Common myeloid progenitor, CD34-positive (primary cell): ENCODE results near the gene FBXO46.

Experiments used
- CTCF ChIA-PET: fragments of 350-600 bp; sonication (Branson Sonifier 250); formaldehyde crosslinking; loops from one replicate; lab custom pipeline; 2021; ENCODE audit warnings: antibody characterized with exemption; lab: Charles Lee
- POLR2A ChIA-PET: fragments of 350-600 bp; sonication (Branson Sonifier 250); formaldehyde crosslinking; loops from one replicate; lab custom pipeline; 2021; ENCODE audit warnings: antibody characterized with exemption; lab: Charles Lee
- DNase-seq, 3 donors: peaks; one replicate each; pipeline versions ENCODE4 v3.0.0 to v3.0.0-alpha.2; 2013
- H3K27ac ChIP-seq, 2 experiments: 1 replicate in 1 of 2; 2 replicates in 1 of 2; pipeline ENCODE4 v1.7.0; 2013; ENCODE audit warnings: inconsistent platforms in 2 of 2, low read length in 2 of 2, mild to moderate bottlenecking in 2 of 2, low read depth in 1 of 2, moderate library complexity in 1 of 2; ENCODE audit not compliant: severe bottlenecking in 2 of 2, insufficient read depth in 1 of 2, poor library complexity in 1 of 2
- H3K27me3 ChIP-seq, 5 experiments: replicated peaks in 2 of 5; 1 replicate in 3 of 5; 2 replicates in 2 of 5; pipeline versions ENCODE4 v1.6.1 to v1.7.0; 2013; ENCODE audit warnings: low read length in 4 of 5, mild to moderate bottlenecking in 2 of 5, moderate library complexity in 2 of 5, inconsistent platforms in 1 of 5; ENCODE audit not compliant: insufficient read depth in 5 of 5, control insufficient read depth in 4 of 5
- H3K36me3 ChIP-seq, 4 experiments: 1 replicate in 2 of 4; 2 replicates in 2 of 4; pipeline versions ENCODE4 v1.6.1 to v1.7.0; 2013; ENCODE audit warnings: low read length in 3 of 4, control low read depth in 1 of 4, mild to moderate bottlenecking in 1 of 4; ENCODE audit not compliant: control insufficient read depth in 4 of 4, insufficient read depth in 4 of 4
- H3K4me1 ChIP-seq, 4 experiments: 1 replicate in 3 of 4; 2 replicates in 1 of 4; pipeline versions ENCODE4 v1.6.1 to v1.7.1; 2013; ENCODE audit warnings: low read length in 3 of 4, mild to moderate bottlenecking in 3 of 4, control low read depth in 1 of 4, inconsistent platforms in 1 of 4, moderate library complexity in 1 of 4; ENCODE audit not compliant: control insufficient read depth in 4 of 4, insufficient read depth in 4 of 4; ENCODE audit errors: control extremely low read depth in 1 of 4
- H3K4me3 ChIP-seq, 7 experiments: 1 replicate in 4 of 7; 2 replicates in 3 of 7; pipeline versions ENCODE4 v1.5.1 to v1.7.0; 2013; ENCODE audit warnings: mild to moderate bottlenecking in 7 of 7, low read length in 6 of 7, moderate library complexity in 6 of 7, inconsistent platforms in 2 of 7, low read depth in 2 of 7, control low read depth in 1 of 7; ENCODE audit not compliant: insufficient read depth in 4 of 7, control insufficient read depth in 1 of 7; ENCODE audit errors: extremely low read depth in 1 of 7
- H3K9me3 ChIP-seq, 5 experiments: 1 replicate in 4 of 5; 2 replicates in 1 of 5; pipeline versions ENCODE4 v1.6.1 to v1.7.1; 2013; ENCODE audit warnings: low read length in 4 of 5, mild to moderate bottlenecking in 2 of 5, inconsistent platforms in 1 of 5, low read depth in 1 of 5, moderate library complexity in 1 of 5; ENCODE audit not compliant: control insufficient read depth in 4 of 5, insufficient read depth in 2 of 5; ENCODE audit errors: control extremely low read depth in 1 of 5
- whole genome bisulfite sequencing: methylation state at CpG from one replicate; pipeline ENCODE4 v1.1.5; 2013; ENCODE audit not compliant: insufficient coverage; 5-methylcytosine and 5-hydroxymethylcytosine counted together

FBXO46 gene

DNA sequence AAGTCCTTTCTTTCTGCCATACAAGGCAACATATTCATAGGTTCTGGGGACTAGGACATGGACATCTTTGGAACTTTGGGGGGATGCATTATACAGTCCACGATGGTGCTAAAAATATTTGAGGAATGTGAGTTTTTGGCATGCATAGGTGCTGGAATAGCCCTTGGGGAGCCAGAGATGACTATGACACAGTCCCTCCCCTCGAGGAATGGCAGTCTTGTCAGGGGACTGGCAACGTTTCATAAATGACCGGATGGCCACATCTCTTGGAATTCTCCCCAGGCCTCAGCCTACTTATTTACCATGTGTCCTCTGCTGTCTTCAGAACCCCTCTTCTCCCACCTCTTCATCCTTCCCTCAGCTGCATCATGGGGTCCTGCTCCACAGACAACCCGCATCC lies 16.2 kb upstream of the FBXO46 start:
- Histone ChIP-seq H3K27ac (no peak overlapping the region), H3K4me3 (no peak overlapping the region), H3K36me3 (no peaks in the 10 kb centered on the region), H3K4me1 (no peaks in the 10 kb centered on the region), H3K9me3 (no peaks in the 10 kb centered on the region), H3K27me3 (peaks cover 0 to 8% (median 2%) of the 10 kb centered on the region in 5 experiments)
- CTCF ChIA-PET = no interaction called here
- DNase-seq = no peak
- POLR2A ChIA-PET = no interaction called here
- WGBS = 100% methylated on average over 2 of the region's 5 CpGs

GRCh38 chr19:45745606-45746005 lies 14.9 kb upstream of the FBXO46 start:
- CTCF ChIA-PET = no interaction called here
- DNase-seq = no peak
- Histone ChIP-seq H3K9me3 (no peaks in the 10 kb centered on the region), H3K36me3 (no peaks in the 10 kb centered on the region), H3K27me3 (peaks cover 0 to 8% (median 2%) of the 10 kb centered on the region in 5 experiments), H3K27ac (no peak overlapping the region), H3K4me3 (no peak overlapping the region), H3K4me1 (no peaks in the 10 kb centered on the region)
- 97% methylated on average over 5 of the region's 6 CpGs for WGBS
- POLR2A ChIA-PET = no interaction called here

- Histone ChIP-seq H3K27me3 (peaks cover 0 to 8% (median 2%) of the 10 kb centered on the region in 5 experiments), H3K4me3 (no peak overlapping the region), H3K27ac (no peak overlapping the region), H3K9me3 (no peaks in the 10 kb centered on the region), H3K4me1 (no peaks in the 10 kb centered on the region), H3K36me3 (no peaks in the 10 kb centered on the region)
- no peak for DNase-seq
- WGBS = 100% methylated on average over 3 of the region's 4 CpGs
- ChIA-PET POLR2A (interaction anchor here (1.3 kb wide), 1 partner anchor 37 kb away, joined by 3 read pairs; no protein-coding TSS in a partner anchor), CTCF (no interaction called here)
Observed at GRCh38 chr19:45742969-45743368, 12.3 kb upstream of the FBXO46 start.

DNA sequence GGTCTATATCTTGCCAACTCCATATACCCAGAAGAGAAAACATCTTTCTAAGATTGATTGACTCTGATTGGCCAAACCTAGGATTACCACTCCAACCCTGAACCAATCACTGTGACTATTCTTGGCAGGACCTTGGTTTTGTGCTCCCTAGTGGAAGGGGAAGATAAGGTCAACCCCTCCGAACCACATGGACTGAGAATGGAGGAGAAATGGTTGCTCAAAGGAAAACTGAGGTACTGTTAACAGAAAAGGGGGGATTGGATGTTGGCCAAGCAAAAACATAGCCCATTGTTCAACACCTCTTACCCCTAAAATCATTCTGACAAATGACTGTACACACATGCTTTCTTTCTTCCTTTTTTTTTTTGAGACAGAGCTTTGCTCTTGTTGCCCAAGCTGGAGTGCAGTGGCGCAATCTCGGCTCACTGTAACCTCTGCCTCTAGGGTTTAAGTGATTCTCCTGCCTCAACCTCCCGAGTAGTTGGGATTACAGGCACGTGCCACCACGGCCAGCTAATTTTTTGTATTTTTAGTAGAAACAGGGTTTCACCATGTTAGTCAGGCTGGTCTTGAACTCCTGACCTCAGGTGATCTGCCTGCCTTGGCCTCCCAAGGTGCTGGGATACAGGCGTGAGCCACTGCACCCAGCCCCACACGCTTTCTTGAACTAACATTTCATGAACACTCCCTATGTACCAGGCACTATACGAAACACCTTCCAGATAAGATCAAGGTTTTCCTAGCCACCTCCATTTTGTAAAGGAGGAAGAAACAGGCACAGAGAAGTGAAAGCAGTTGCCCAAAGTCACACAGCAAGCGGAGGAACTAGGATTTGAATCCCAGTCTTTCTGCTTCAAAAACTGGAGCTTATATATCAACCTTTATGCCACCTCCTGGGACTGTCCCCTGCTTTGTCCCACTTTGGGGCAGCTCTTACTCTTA lies 9.1 kb upstream of the FBXO46 start:
- 96% methylated on average over 8 of the region's 10 CpGs for WGBS
- H3K4me1 ChIP-seq = no peaks in the 10 kb centered on the region
- H3K27ac ChIP-seq = no peak overlapping the region
- no peaks in the 10 kb centered on the region for H3K9me3 ChIP-seq
- H3K4me3 ChIP-seq = no peak overlapping the region
- POLR2A ChIA-PET = no interaction called here
- no peaks in the 10 kb centered on the region for H3K27me3 ChIP-seq
- H3K36me3 ChIP-seq = no peaks in the 10 kb centered on the region
- CTCF ChIA-PET = interaction anchor here (1.1 to 1.4 kb wide), 2 partner anchors 11 to 20 kb away, joined by 3 to 4 read pairs; no protein-coding TSS in a partner anchor
- DNase-seq = no peak

GRCh38 chr19:45733160-45733810 lies 2.6 kb upstream of the FBXO46 start, which contains the start of gene MEIOSIN:
TSS of gene MEIOSIN (plus strand) at chr19:45733439. CDS start at chr19:45735377, 1,938 bp downstream.
- Histone ChIP-seq H3K27ac (no peak within 1 kb of the TSS), H3K4me3 (no peak within 1 kb of the TSS), H3K9me3 (no peaks in the 10 kb centered on the region), H3K4me1 (peaks cover 2 to 12% (median 9%) of the 10 kb centered on the region in 4 experiments), H3K27me3 (no peaks in the 10 kb centered on the region), H3K36me3 (no peaks in the 10 kb centered on the region)
- POLR2A ChIA-PET = no interaction called here
- CTCF ChIA-PET = no interaction called here
- 97% methylated on average over 49 of the region's 59 CpGs for WGBS
- no peak for DNase-seq

GRCh38 chr19:45729800-45730290 lies 851 bp downstream of the FBXO46 start:
- ChIA-PET CTCF (interaction anchor here (1.1 to 2.9 kb wide), 4 partner anchors 11 to 37 kb away, joined by 3 to 11 read pairs (median 6); partner anchors contain the start of genes QPCTL and SNRPD2), POLR2A (interaction anchor here (0.5 to 1.5 kb wide), 5 partner anchors 13 to 1040 kb away, joined by 3 to 10 read pairs (median 3); partner anchors contain the start of genes QPCTL and SNRPD2)
- DNase-seq = no peak
- no peaks in the 10 kb centered on the region for H3K9me3 ChIP-seq
- H3K36me3 ChIP-seq = no peaks in the 10 kb centered on the region
- peak overlapping the region; percentile 56 to 93 (median 85) for H3K4me3 ChIP-seq
- H3K27me3 ChIP-seq = no peaks in the 10 kb centered on the region
- peak overlapping the region; percentile 74 to 87 for H3K27ac ChIP-seq
- WGBS = 22% methylated on average over 8 of the region's 10 CpGs
- H3K4me1 ChIP-seq = peaks cover 2 to 12% (median 9%) of the 10 kb centered on the region in 4 experiments
